ENCODE results near the gene SLC13A5.

GRCh38 chr17:6666557-6666956 lies 46.6 kb downstream of the SLC13A5 start:
- TF ChIP-seq CTCF (IDR thresholded peaks at IDR 0.05) (no peak), POLR2AphosphoS5 (IDR thresholded peaks at IDR 0.05) (no peak)
